ENCODE measurements around the gene ATP1B4.
A peak's percentile ranks its signal among the peaks of the same experiment; 100 is the strongest.

The ATP1B4 gene

GRCh38 chrX:120358737-120359456 is 3.0 kb upstream of the ATP1B4 start:
- CTCF ChIA-PET = interaction anchor here (0.7 kb wide), 1 partner anchor 13 kb away, joined by 4 read pairs; no protein-coding TSS in a partner anchor
- Histone ChIP-seq H3K27ac (ENCODE audit: extremely low read depth, low read depth, low read length) (no peak overlapping the region), H3K36me3 (ENCODE audit: control insufficient read depth in 2 of 2, insufficient read depth in 1 of 2, low read length in 2 of 2) (no peaks in the 10 kb centered on the region), H3K4me3 (ENCODE audit: low read depth, low read length) (no peak overlapping the region), H3K9me3 (ENCODE audit: control insufficient read depth, insufficient read depth, low read depth, low read length) (no peaks in the 10 kb centered on the region), H3K4me1 (ENCODE audit: control insufficient read depth, insufficient read depth, low read length) (no peaks in the 10 kb centered on the region)
- POLR2A ChIA-PET = no interaction called here
- peak; percentile 53; the same call in 1 of the 2 replicates for TF ChIP-seq ZFHX2 (tag by site-specific recombination; conservative IDR thresholded peaks at IDR 0.05)
- no peak for TF ChIP-seq ZNF16 (tag by site-specific recombination; IDR thresholded peaks at IDR 0.05; ENCODE audit: low read depth)
- TF ChIP-seq OSR2 (tag by site-specific recombination; IDR thresholded peaks at IDR 0.05) = 0 out of 2 replicates have a peak, but pooled peaks have one; percentile 13
- no peak for TF ChIP-seq CTCF (tag by site-specific recombination; IDR thresholded peaks at IDR 0.05)
- TF ChIP-seq EGR2 (tag by site-specific recombination; IDR thresholded peaks at IDR 0.05; ENCODE audit: low read depth) = peak; percentile 34; the same call in 1 of the 2 replicates
- TF ChIP-seq ZNF670 (tag by site-specific recombination; IDR thresholded peaks at IDR 0.05; ENCODE audit: low read depth) = no peak
- TF ChIP-seq ZNF707 (tag by site-specific recombination; IDR thresholded peaks at IDR 0.05) = no peak
- TF ChIP-seq MYNN (tag by site-specific recombination; IDR thresholded peaks at IDR 0.05; ENCODE audit: borderline replicate concordance) = peak; percentile 22; the same call in 1 of the 2 replicates
- no peak for TF ChIP-seq ZNF18 (tag by site-specific recombination; IDR thresholded peaks at IDR 0.05)

DNA sequence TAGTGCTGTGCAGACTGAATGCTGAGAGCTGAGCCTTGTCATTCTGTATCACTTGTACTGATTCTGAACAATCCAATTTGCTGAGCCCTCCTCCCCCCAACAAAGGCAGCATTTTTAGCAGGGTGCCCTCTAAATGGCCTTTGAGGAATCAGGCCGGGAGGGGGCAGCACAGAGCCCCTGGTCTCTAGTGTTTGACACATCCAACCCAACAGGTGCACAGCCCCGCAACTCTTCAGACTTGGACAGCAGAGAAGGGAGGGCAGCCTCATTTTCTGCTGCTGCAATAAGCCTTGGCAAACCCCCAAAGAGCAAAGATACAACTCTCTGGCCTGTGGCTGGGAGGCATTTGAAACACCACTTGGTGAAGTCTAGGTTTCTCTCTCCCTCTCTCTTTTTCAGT is 3.4 kb downstream of the ATP1B4 start:
- CTCF ChIA-PET = interaction anchor here (0.6 to 2.3 kb wide), 21 partner anchors 8 to 1518 kb away, joined by 3 to 16 read pairs (median 3); no protein-coding TSS in a partner anchor
- Histone ChIP-seq H3K36me3 (ENCODE audit: control insufficient read depth in 2 of 2, insufficient read depth in 1 of 2, low read length in 2 of 2) (no peaks in the 10 kb centered on the region), H3K27ac (ENCODE audit: extremely low read depth, low read depth, low read length) (no peak overlapping the region), H3K9me3 (ENCODE audit: control insufficient read depth, insufficient read depth, low read depth, low read length) (no peaks in the 10 kb centered on the region), H3K4me1 (ENCODE audit: control insufficient read depth, insufficient read depth, low read length) (no peaks in the 10 kb centered on the region), H3K4me3 (ENCODE audit: low read depth, low read length) (no peak overlapping the region)
- POLR2A ChIA-PET = no interaction called here
- peak; percentile 22; the same call in 1 of the 2 replicates for TF ChIP-seq CTCF (tag by site-specific recombination; IDR thresholded peaks at IDR 0.05)
- TF ChIP-seq SCRT2 (tag by site-specific recombination; IDR thresholded peaks at IDR 0.05) = peak; percentile 91
- TF ChIP-seq ZNF837 (tag by site-specific recombination; IDR thresholded peaks at IDR 0.05) = no peak
- TF ChIP-seq ZNF416 (tag by site-specific recombination; IDR thresholded peaks at IDR 0.05) = no peak
- peak; percentile 90 for TF ChIP-seq SCRT1 (tag by site-specific recombination; IDR thresholded peaks at IDR 0.05; ENCODE audit: borderline replicate concordance)
- no peak for TF ChIP-seq RBAK (tag by site-specific recombination; IDR thresholded peaks at IDR 0.05)
- TF ChIP-seq ZNF654 (tag by site-specific recombination; IDR thresholded peaks at IDR 0.05; ENCODE audit: low read depth) = peak; percentile 38
- TF ChIP-seq ZNF280D (tag by site-specific recombination; IDR thresholded peaks at IDR 0.05) = no peak
- no peak for TF ChIP-seq GLI4 (tag by site-specific recombination; IDR thresholded peaks at IDR 0.05)
